Measurements from ENCODE around the gene BICD2.

The BICD2 gene

GRCh38 chr9:92665836-92666235 is 98.8 kb downstream of the BICD2 start:
- DNase-seq: no peak

- DNase-seq: no peak
Measured at GRCh38 chr9:92664394-92665152, 100.1 kb downstream of the BICD2 start.

GRCh38 chr9:92663951-92664350 is 100.7 kb downstream of the BICD2 start:
- DNase-seq: no peak

GRCh38 chr9:92663126-92663525 is 101.5 kb downstream of the BICD2 start:
- no peak for DNase-seq

- DNase-seq: no peak
Measured at GRCh38 chr9:92661743-92662142, 102.9 kb downstream of the BICD2 start.
